Inflammatory macrophage (primary cell): ENCODE data around the gene GTF2F2.

Experiments used
- DNase-seq, 2 donors: peaks; one replicate each; pipeline ENCODE4 v3.0.0-alpha.2; 2020 to 2022

GTF2F2 gene

DNA sequence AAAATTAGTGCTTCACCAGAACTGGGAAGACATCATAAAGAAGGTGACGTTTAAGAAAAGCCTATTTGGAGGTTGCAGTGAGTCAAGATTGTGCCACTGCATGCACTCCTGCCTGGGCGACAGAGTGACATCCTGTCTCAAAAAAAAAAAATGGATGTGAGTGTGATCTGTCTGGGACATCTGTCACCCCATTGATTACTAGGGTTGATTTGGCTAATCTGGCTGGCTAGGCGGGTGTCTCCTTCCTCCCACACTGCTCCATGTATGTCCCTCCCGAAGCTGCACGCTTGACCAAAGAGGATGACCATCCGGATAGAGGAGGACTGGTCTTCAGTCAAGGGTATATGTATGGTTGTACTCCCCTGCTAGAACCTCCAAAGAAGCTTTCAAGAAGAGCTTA lies 2.6 kb downstream of the GTF2F2 start:
- no peak for DNase-seq

- peak; percentile 69 to 90 for DNase-seq
Observed at GRCh38 chr13:45132369-45133064, 12.2 kb downstream of the GTF2F2 start.

- no peak for DNase-seq
Observed at GRCh38 chr13:45133396-45134118, 13.2 kb downstream of the GTF2F2 start.

GRCh38 chr13:45136741-45137504 lies 16.6 kb downstream of the GTF2F2 start:
- DNase-seq: no peak

DNA sequence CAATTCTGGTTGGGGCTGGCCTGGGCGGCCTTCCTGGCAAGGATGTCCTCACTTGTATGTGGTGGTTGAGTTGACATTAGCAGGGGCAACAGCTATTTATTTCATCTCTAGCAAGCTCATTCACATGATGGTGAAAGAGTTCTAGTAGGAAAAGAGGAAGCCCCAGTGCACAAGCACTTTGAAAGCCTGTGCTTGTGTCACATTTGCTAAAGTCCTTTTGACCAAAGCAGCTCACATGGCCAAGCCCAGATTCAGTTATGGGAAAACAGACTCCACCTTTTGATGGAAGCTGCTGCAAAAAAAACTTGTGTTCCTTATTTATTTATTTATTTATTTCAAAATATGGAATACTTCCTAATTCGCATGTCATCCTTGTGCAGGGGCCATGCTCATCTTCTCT lies 17.2 kb downstream of the GTF2F2 start:
- peak; percentile 83 to 84 for DNase-seq

DNA sequence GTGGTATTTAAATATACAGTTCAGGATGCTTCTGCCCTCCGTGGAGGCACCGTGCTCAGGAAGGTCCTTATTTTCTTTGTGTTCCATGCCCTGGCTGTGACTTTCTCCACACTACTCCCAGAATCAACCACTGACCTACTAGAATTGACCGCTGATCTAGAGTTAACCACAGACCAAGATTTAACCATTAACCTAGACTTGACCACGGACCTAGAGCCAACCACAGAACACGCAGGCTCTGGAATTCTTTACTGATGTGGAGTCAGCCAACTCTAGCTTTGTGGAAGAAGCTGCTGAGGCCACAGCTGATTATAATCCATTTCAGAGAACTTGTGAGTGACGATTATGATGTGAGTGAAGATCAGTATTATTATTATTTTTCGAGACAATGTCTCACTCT lies 18.0 kb downstream of the GTF2F2 start:
- DNase-seq: no peak

GRCh38 chr13:45141369-45141768 lies 21.1 kb downstream of the GTF2F2 start:
- DNase-seq: no peak

- no peak for DNase-seq
Observed at GRCh38 chr13:45142440-45143345, 22.4 kb downstream of the GTF2F2 start.

GRCh38 chr13:45143346-45143751 lies 23.0 kb downstream of the GTF2F2 start:
- no peak for DNase-seq

- DNase-seq: no peak
Observed at GRCh38 chr13:45149964-45150363, 29.7 kb downstream of the GTF2F2 start.

DNA sequence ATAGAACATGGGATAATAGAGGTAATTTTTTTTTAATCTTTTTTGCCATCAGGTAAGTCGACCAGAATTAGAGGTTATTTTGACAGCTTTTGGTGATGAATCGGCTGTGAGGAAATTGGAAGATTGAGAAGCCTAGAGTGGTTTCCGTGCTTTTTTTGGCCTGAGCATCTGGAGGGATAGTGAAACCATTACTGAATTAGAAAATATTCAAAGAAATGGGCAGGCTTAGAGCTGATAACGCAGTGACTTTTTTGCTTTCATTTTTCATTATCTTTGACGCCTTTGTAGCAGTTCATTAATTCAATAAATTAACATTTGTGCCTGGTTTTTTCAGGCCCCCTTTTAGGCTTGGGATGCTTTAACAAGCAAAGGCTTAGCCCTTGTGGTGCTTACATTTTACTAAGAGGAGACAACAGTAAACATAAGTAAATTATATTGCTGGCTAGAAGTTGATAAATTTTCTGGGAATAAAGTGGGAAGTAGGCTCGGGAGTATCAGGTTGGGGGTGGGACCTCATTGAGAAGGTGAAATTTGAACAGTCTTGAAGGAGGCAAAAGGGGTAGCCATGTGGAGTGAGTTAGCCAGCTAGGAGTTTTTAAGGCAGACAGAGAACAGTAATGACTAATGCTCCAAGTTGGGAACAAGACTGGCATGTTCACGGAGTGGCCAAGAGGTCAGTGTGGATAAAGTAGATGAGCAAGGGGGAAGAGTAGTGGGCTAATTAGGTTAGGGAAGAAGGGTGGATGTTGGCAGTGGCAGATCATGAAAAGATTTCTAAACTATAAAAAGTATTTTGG lies 36.5 kb downstream of the GTF2F2 start:
- DNase-seq: no peak

DNA sequence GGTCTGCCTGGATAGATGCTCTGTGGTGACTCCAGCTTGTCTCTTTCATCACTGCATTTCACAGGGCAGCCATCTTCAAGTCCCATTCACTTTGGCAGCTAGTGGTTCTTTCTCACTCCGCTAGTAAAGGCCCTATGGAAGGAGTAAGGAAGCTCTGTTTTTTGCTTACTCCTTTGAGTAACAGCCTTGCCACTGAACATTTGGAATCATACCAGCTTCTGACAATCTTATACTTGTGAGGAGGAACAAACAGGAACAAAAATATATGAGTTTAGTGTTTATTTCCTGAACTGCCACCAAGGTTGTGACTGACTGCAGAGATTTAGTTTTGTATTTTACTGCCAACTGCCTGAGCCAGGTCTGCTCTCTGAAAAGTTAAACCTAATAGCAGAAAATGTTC lies 41.9 kb downstream of the GTF2F2 start:
- no peak for DNase-seq

GRCh38 chr13:45162821-45163220 lies 42.5 kb downstream of the GTF2F2 start:
- no peak for DNase-seq

- no peak for DNase-seq
Observed at GRCh38 chr13:45166858-45167257, 46.5 kb downstream of the GTF2F2 start.

DNA sequence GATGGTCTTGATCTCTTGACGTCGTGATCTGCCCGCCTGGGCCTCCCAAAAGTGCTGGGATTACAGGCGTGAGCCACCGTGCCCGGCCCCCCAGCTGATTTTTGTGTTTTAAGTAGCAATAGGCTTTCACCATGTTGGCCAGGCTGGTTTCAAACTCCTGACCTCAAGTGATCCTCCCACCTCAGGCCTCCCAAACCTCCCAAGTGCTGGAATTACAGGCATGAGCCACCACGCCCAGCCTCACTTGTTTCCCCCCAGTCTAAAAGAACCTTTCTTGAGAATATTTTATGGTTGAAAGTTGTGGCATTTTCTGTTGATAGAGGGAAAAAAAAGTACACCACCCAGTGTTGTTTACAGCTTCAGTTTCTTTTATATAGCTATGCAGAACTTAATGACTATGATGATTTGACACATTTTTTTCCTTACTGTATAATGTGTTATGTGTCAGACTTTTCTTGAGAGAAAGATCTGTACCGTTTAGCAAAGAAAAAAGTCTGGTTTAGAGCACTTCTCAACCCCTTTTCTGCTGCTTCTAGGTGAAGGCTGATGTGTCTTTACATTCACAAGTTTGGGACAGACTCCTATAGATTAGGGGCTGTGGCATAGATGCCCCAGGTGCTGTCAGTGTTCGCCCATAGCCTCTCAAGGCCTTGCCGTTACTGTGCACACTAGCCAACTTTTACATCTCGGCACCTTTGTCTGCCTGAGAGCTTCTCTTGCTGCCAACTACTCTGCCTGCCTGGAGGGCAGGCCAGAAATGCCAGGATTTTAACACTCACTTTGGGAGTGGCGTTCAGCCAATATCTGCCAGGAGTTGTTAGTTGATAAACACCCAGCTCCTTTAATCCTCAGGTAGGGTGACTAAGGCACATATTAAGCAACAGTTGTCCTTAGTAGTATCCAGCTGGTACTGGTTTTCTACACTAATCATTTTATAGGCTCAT lies 47.6 kb downstream of the GTF2F2 start:
- DNase-seq: no peak

- no peak for DNase-seq
Observed at GRCh38 chr13:45168555-45168930, 48.2 kb downstream of the GTF2F2 start.

DNA sequence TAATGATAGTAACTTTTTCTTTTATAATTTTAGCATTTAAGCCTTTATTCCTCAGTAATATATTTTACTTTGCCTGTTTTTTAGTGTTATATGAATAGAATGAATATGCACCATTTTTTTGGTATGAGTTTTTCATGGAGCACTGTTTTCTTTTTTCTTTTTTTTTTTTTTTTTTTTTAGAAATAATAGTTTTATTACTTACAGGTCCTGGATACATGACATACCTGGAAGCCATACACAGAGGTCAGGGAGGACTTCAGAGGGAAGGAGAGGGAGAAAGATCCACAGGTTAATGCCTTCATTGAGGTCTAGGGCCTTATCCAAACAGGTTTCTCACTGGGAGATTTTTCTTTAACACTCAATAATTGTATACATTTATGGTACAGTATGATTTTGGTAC lies 54.2 kb downstream of the GTF2F2 start:
- no peak for DNase-seq

GRCh38 chr13:45178349-45179162 lies 58.2 kb downstream of the GTF2F2 start:
- DNase-seq: no peak

DNA sequence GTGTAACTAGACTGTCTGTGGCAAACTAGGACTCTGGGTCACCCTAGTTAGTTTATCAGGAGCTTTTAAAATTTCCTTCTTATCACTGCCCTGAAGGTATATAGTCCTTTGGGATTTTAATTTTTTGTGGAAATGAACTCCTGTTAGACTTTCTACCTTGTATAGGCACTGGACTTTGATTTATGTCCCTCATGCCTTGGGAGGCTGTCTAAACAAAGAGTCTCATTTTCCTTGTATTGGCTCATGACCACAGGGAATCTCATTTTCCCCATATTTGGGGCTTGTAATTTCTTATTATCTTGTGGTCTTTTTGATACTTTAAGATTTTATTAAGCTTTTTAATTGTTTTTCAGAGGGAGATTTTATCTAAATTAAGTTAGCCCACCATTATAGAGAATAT lies 59.1 kb downstream of the GTF2F2 start:
- DNase-seq: no peak

DNA sequence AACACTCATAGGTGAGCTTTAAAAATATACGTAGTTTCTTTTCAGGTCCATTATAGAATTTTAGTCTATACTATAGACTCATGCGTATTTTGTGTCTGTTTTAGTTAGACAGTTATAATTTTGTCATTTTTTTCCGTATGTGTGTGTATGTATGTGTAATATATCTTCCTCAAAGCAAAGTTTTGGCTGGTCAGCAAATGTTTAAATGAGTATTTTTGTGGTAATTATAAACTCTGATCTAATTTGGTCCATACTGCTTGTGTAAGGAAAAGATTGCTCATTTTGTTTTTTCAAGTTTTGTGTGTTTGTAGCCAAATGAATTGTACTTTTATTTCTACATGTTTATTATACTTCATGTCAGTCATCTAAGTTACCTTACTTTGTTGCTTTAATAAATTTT lies 60.0 kb downstream of the GTF2F2 start:
- DNase-seq: no peak
